ENCODE results near the gene NEK7.

GRCh38 chr1:198298640-198299039, 141.8 kb downstream of the NEK7 start:
- no peak for TF ChIP-seq POLR2A (IDR thresholded peaks at IDR 0.05)
- TF ChIP-seq CTCF (IDR thresholded peaks at IDR 0.05), result no peak
- no peak for TF ChIP-seq EP300 (IDR thresholded peaks at IDR 0.05)

All from tibial nerve (tissue), 4 donors.